A549 (cell line): ENCODE results near the gene COL8A1. TPM values are rescaled to one million over a fixed set of nuclear protein-coding genes. Genes with fewer than 3 reads are reported as not detected.

Experiments used
- ATAC-seq, 2 experiments: fragments of 200-7000 bp in 1 of 2; fragments of >200 bp in 1 of 2; cut with Nextera tagmentation in 1 of 2; cut with Tn5 transposase in 1 of 2; 3 replicates each; pipeline versions ENCODE4 v1.8.0 to v1.9.1; 2018 to 2020; ENCODE audit warnings: mild to moderate bottlenecking in 1 of 2, moderate library complexity in 1 of 2
- CTCF ChIA-PET: fragments of 300-600 bp; sonication (Branson Sonifier 250); formaldehyde crosslinking; extraction: SDS; loops from one replicate; lab custom pipeline; 2021; ENCODE audit warnings: antibody characterized with exemption, inconsistent platforms; lab: Yijun Ruan, JAX
- POLR2A ChIA-PET: fragments of 350-600 bp; formaldehyde crosslinking; extraction: SDS; loops from one replicate; lab custom pipeline; 2021; ENCODE audit warnings: antibody characterized with exemption, inconsistent platforms; lab: Yijun Ruan, JAX
- DNase-seq, 2 experiments: peaks; one replicate each; pipeline versions ENCODE4 v3.0.0 to v3.0.0-alpha.2; 2011 to 2016; ENCODE audit warnings: low read depth in 1 of 2, low spot score in 1 of 2
- FAIRE-seq: peaks from 2 replicates; lab custom pipeline; 2011; peaks lifted over from hg19 to GRCh38; lab: Jason Lieb, UNC
- H3K27ac ChIP-seq, 2 experiments: fragments of >200 bp; sonication (Bioruptor Twin); formaldehyde crosslinking; 3 replicates each; pipeline ENCODE4 v1.5.1; 2016 to 2017
- H3K4me1 ChIP-seq: fragments of >200 bp; sonication (Bioruptor Twin); formaldehyde crosslinking; 3 replicates; pipeline ENCODE4 v1.6.1; 2016
- H3K4me2 ChIP-seq: fragments of >200 bp; sonication (Bioruptor Twin); formaldehyde crosslinking; 3 replicates; pipeline ENCODE4 v1.6.1; 2016
- H3K4me3 ChIP-seq: fragments of >200 bp; sonication (Bioruptor Twin); formaldehyde crosslinking; 3 replicates; pipeline ENCODE4 v1.5.1; 2016
- H3K9me3 ChIP-seq: fragments of >200 bp; sonication (Bioruptor Twin); formaldehyde crosslinking; 3 replicates; pipeline ENCODE4 v1.6.1; 2016
- ATOH8 ChIP-seq: fragments of 250-450 bp; sonication (Bioruptor Pico); IDR thresholded peaks from 2 replicates; pipeline ENCODE4 v1.5.0; 2020; ENCODE audit warnings: low read depth, mild to moderate bottlenecking, moderate library complexity
- BHLHE40 ChIP-seq: IDR thresholded peaks from 2 replicates; pipeline ENCODE4 v1.6.1; 2012; ENCODE audit warnings: low read depth, low read length, inconsistent platforms
- CBX8 ChIP-seq: fragments of 200-600 bp; sonication (generic); IDR thresholded peaks from 2 replicates; pipeline ENCODE4 v1.6.1; 2016
- CEBPB ChIP-seq, 2 experiments: fragments of >200 bp in 1 of 2; sonication (Bioruptor Twin) in 1 of 2; formaldehyde crosslinking in 1 of 2; IDR thresholded peaks; 2 replicates each; pipeline ENCODE4 v1.6.1; 2012 to 2016
- CHD2 ChIP-seq: fragments of 150-350 bp; IDR thresholded peaks from 2 replicates; pipeline ENCODE4 v1.6.1; 2014; ENCODE audit warnings: low read length; ENCODE audit not compliant: partially characterized antibody
- EHF ChIP-seq: fragments of 250-450 bp; sonication (Bioruptor Pico); IDR thresholded peaks from 2 replicates; pipeline ENCODE4 v1.5.0; 2020; ENCODE audit warnings: mild to moderate bottlenecking
- EP300 ChIP-seq, 2 experiments: fragments of >200 bp; sonication (Bioruptor Twin); formaldehyde crosslinking; IDR thresholded peaks; 2 replicates in 1 of 2; 3 replicates in 1 of 2; pipeline ENCODE4 v1.6.1; 2016 to 2017
- ESRRA ChIP-seq: fragments of 150-350 bp; IDR thresholded peaks from 2 replicates; pipeline ENCODE4 v1.6.1; 2014; ENCODE audit warnings: mild to moderate bottlenecking, low read length, borderline replicate concordance
- FOSB ChIP-seq: fragments of 250-450 bp; sonication (Bioruptor Pico); IDR thresholded peaks from 2 replicates; pipeline ENCODE4 v1.5.0; 2020; ENCODE audit warnings: mild to moderate bottlenecking, moderate library complexity
- FOXS1 ChIP-seq: fragments of 250-450 bp; sonication (Bioruptor Pico); IDR thresholded peaks from 2 replicates; pipeline ENCODE4 v1.5.0; 2020; ENCODE audit warnings: mild to moderate bottlenecking, moderate library complexity
- GATA3 ChIP-seq: IDR thresholded peaks from 2 replicates; pipeline ENCODE4 v1.6.1; 2012; ENCODE audit warnings: borderline replicate concordance
- HDAC2 ChIP-seq: fragments of 200-600 bp; sonication (generic); IDR thresholded peaks from 2 replicates; pipeline ENCODE4 v1.6.1; 2016
- HES2 ChIP-seq: fragments of >200 bp; sonication (Bioruptor Twin); formaldehyde crosslinking; IDR thresholded peaks from 2 replicates; pipeline ENCODE4 v1.6.1; 2016
- HEYL ChIP-seq: fragments of 250-450 bp; sonication (Bioruptor Pico); IDR thresholded peaks from 2 replicates; pipeline ENCODE4 v1.8.0; 2021; ENCODE audit warnings: mild to moderate bottlenecking, moderate library complexity
- HOXB13 ChIP-seq: fragments of 250-450 bp; sonication (Bioruptor Pico); IDR thresholded peaks from 2 replicates; pipeline ENCODE4 v1.5.0; 2020; ENCODE audit warnings: low read depth, mild to moderate bottlenecking, moderate library complexity
- KDM5A ChIP-seq: fragments of 200-600 bp; sonication (generic); IDR thresholded peaks from 2 replicates; pipeline ENCODE4 v1.6.1; 2016; ENCODE audit warnings: antibody characterized with exemption, mild to moderate bottlenecking
- MYC ChIP-seq: IDR thresholded peaks from 2 replicates; pipeline ENCODE4 v1.6.1; 2012; ENCODE audit warnings: mild to moderate bottlenecking, inconsistent platforms, low read length, improper control_type of control experiment, borderline replicate concordance
- NFE2L2 ChIP-seq: fragments of 150-350 bp; conservative IDR thresholded peaks from 2 replicates; pipeline ENCODE4 v1.6.1; 2014; ENCODE audit warnings: low read length
- PHF8 ChIP-seq: fragments of 200-600 bp; sonication (generic); IDR thresholded peaks from 2 replicates; pipeline ENCODE4 v1.6.1; 2016; ENCODE audit warnings: low read depth, mild to moderate bottlenecking, antibody characterized with exemption, moderate library complexity, borderline replicate concordance
- RFX5 ChIP-seq: fragments of 450-650 bp; IDR thresholded peaks from 2 replicates; pipeline ENCODE4 v1.7.1; 2014; ENCODE audit warnings: antibody characterized with exemption, mild to moderate bottlenecking, moderate library complexity
- RNF2 ChIP-seq: fragments of 200-600 bp; sonication (generic); IDR thresholded peaks from 2 replicates; pipeline ENCODE4 v1.6.1; 2016; ENCODE audit warnings: low read depth, mild to moderate bottlenecking, antibody characterized with exemption, moderate library complexity, borderline replicate concordance
- SMC3 ChIP-seq: fragments of >200 bp; sonication (Bioruptor Twin); formaldehyde crosslinking; IDR thresholded peaks from 3 replicates; pipeline ENCODE4 v1.6.1; 2018; ENCODE audit warnings: inconsistent platforms
- SREBF2 ChIP-seq: fragments of 450-650 bp; IDR thresholded peaks from 2 replicates; pipeline ENCODE4 v1.6.1; 2014; ENCODE audit warnings: mild to moderate bottlenecking, moderate library complexity
- TFCP2L1 ChIP-seq: fragments of 250-450 bp; sonication (Bioruptor Pico); IDR thresholded peaks from 2 replicates; pipeline ENCODE4 v1.5.0; 2021; ENCODE audit warnings: mild to moderate bottlenecking
- TP53 ChIP-seq: fragments of 250-450 bp; sonication (Bioruptor Pico); IDR thresholded peaks from 2 replicates; pipeline ENCODE4 v1.5.0; 2021; ENCODE audit warnings: mild to moderate bottlenecking, moderate library complexity
- USF2 ChIP-seq: fragments of 450-650 bp; IDR thresholded peaks from 2 replicates; pipeline ENCODE4 v1.6.1; 2014; ENCODE audit warnings: antibody characterized with exemption
- ZC3H11A ChIP-seq: fragments of 450-650 bp; IDR thresholded peaks from 2 replicates; pipeline ENCODE4 v1.6.1; 2014; ENCODE audit warnings: antibody characterized with exemption, mild to moderate bottlenecking
- ZSCAN20 ChIP-seq: fragments of 250-450 bp; sonication (Bioruptor Pico); IDR thresholded peaks from 2 replicates; pipeline ENCODE4 v1.8.0; 2022; ENCODE audit warnings: mild to moderate bottlenecking, moderate library complexity
- WGBS: methylation state at CpG from one replicate; pipeline ENCODE4 v1.1.6; 2017; ENCODE audit errors: missing lambda C conversion rate; 5-methylcytosine and 5-hydroxymethylcytosine counted together
- polyA plus RNA-seq, 4 experiments: library from polyadenylated mRNA; depleted of rRNA in 3 of 4; stranded (reverse); fragments of >200 nt; fragmentation: RNase III in 1 of 4; extraction: RNeasy Plus Mini Kit Qiagen cat#74134 plus additional on column Dnase treatment in 1 of 4; gene quantifications; 2 replicates in 3 of 4; 3 replicates in 1 of 4; pipeline ENCODE4 v1.2.3, GENCODE V29; 2011 to 2017
- TF ChIP-seq, protein P1 (sequence below): fragments of >200 bp; sonication (Bioruptor Twin); formaldehyde crosslinking; IDR thresholded peaks from 3 replicates; pipeline ENCODE4 v1.5.1; 2016

The COL8A1 gene
- polyA plus RNA-seq, 2 of the 4 experiments (the other 2 are of a cell fraction): not detected

GRCh38 chr3:99714146-99714545, 75.8 kb downstream of the COL8A1 start:
- CTCF ChIA-PET: interaction anchor here (2.2 kb wide), 1 partner anchor 27 kb away, joined by 7 read pairs; no protein-coding TSS in a partner anchor
- TF ChIP-seq CBX8: no peak
- TF ChIP-seq RFX5: no peak
- no peak for TF ChIP-seq ZC3H11A
- TF ChIP-seq FOSB (CRISPR knock-in tag): no peak
- TF ChIP-seq EHF (CRISPR knock-in tag): no peak
- TF ChIP-seq MYC: no peak
- no peak for TF ChIP-seq TP53 (CRISPR knock-in tag)
- TF ChIP-seq ZSCAN20: no peak
- TF ChIP-seq GATA3: no peak
- no peak for TF ChIP-seq TFCP2L1 (CRISPR knock-in tag)
- TF ChIP-seq EP300 (IDR thresholded peaks at IDR 0.05): no peak
- no peak for TF ChIP-seq HOXB13 (CRISPR knock-in tag)
- TF ChIP-seq ESRRA: no peak
- TF ChIP-seq HDAC2: no peak
- no peak for TF ChIP-seq PHF8
- TF ChIP-seq NFE2L2: no peak
- no peak for TF ChIP-seq HEYL (CRISPR knock-in tag)
- TF ChIP-seq USF2: no peak
- TF ChIP-seq BHLHE40: no peak
- no peak for TF ChIP-seq ATOH8 (CRISPR knock-in tag)
- TF ChIP-seq, all 56 proteins: peak for 0
- POLR2A ChIA-PET: no interaction called here
- DNase-seq (no peak), FAIRE-seq (no peak), ATAC-seq (no peak)
- Histone ChIP-seq H3K27ac (no peak overlapping the region), H3K4me3 (no peak overlapping the region), H3K9me3 (no peaks in the 10 kb centered on the region), H3K4me2 (no peak overlapping the region), H3K4me1 (no peaks in the 10 kb centered on the region)
- WGBS: 6% methylated on average over 1 of the region's 1 CpG

DNA sequence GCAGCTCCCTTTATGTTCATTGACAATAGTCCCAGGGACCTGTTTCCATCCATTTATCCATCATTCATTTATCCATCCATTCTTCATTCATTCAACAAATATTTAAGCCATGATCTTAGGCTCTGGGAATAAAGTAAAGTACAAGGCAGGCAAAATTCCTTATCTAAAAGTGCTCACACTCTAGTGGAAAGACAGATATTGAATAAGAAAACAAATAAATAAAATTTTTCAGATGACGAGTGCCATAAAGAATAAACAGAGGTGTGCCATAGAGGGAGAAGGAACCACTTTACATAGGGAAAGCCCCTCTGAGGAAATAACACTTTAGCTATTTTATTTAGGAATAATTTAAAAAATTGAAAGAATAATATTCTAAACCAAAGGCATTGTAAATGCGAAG, 76.2 kb downstream of the COL8A1 start:
- 3% methylated on average over 2 of the region's 2 CpGs for WGBS
- Histone ChIP-seq H3K4me3 (no peak overlapping the region), H3K4me2 (no peak overlapping the region), H3K27ac (no peak overlapping the region), H3K9me3 (no peaks in the 10 kb centered on the region), H3K4me1 (no peaks in the 10 kb centered on the region)
- FAIRE-seq: no peak
- POLR2A ChIA-PET: no interaction called here
- CTCF ChIA-PET: interaction anchor here (2.2 kb wide), 1 partner anchor 27 kb away, joined by 7 read pairs; no protein-coding TSS in a partner anchor
- TF ChIP-seq CEBPB (IDR thresholded peaks at IDR 0.05) (no peak), RNF2 (no peak), SREBF2 (no peak), KDM5A (no peak), FOXS1 (CRISPR knock-in tag) (no peak), FOSB (CRISPR knock-in tag) (no peak), ZC3H11A (no peak), HES2 (no peak), SMC3 (no peak), CHD2 (no peak), NFE2L2 (no peak)
- TF ChIP-seq, protein P1, sequence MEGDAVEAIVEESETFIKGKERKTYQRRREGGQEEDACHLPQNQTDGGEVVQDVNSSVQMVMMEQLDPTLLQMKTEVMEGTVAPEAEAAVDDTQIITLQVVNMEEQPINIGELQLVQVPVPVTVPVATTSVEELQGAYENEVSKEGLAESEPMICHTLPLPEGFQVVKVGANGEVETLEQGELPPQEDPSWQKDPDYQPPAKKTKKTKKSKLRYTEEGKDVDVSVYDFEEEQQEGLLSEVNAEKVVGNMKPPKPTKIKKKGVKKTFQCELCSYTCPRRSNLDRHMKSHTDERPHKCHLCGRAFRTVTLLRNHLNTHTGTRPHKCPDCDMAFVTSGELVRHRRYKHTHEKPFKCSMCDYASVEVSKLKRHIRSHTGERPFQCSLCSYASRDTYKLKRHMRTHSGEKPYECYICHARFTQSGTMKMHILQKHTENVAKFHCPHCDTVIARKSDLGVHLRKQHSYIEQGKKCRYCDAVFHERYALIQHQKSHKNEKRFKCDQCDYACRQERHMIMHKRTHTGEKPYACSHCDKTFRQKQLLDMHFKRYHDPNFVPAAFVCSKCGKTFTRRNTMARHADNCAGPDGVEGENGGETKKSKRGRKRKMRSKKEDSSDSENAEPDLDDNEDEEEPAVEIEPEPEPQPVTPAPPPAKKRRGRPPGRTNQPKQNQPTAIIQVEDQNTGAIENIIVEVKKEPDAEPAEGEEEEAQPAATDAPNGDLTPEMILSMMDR: no peak
- DNase-seq: no peak
- ATAC-seq: no peak
